ENCODE results near the gene AASDH.

AASDH gene

GRCh38 chr4:56374956-56375355, 12.3 kb downstream of the AASDH start:
- ATAC-seq: no peak
- TF ChIP-seq BACH2 (CRISPR knock-in tag; IDR thresholded peaks at IDR 0.05; ENCODE audit: borderline replicate concordance) (no peak), PPARA (CRISPR knock-in tag; IDR thresholded peaks at IDR 0.05; ENCODE audit: borderline replicate concordance) (no peak), SNAI2 (CRISPR knock-in tag; IDR thresholded peaks at IDR 0.05) (no peak), ZFP30 (CRISPR knock-in tag; IDR thresholded peaks at IDR 0.05) (no peak), ZFP3 (CRISPR knock-in tag; IDR thresholded peaks at IDR 0.05) (no peak), ZNF565 (CRISPR knock-in tag; conservative IDR thresholded peaks at IDR 0.05; ENCODE audit: low read depth) (no peak)
- TF ChIP-seq, protein P1, sequence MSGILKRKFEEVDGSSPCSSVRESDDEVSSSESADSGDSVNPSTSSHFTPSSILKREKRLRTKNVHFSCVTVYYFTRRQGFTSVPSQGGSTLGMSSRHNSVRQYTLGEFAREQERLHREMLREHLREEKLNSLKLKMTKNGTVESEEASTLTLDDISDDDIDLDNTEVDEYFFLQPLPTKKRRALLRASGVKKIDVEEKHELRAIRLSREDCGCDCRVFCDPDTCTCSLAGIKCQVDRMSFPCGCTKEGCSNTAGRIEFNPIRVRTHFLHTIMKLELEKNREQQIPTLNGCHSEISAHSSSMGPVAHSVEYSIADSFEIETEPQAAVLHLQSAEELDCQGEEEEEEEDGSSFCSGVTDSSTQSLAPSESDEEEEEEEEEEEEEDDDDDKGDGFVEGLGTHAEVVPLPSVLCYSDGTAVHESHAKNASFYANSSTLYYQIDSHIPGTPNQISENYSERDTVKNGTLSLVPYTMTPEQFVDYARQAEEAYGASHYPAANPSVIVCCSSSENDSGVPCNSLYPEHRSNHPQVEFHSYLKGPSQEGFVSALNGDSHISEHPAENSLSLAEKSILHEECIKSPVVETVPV (CRISPR knock-in tag; IDR thresholded peaks at IDR 0.05): no peak

- TF ChIP-seq BACH2 (CRISPR knock-in tag; IDR thresholded peaks at IDR 0.05; ENCODE audit: borderline replicate concordance): no peak
- TF ChIP-seq ZFP30 (CRISPR knock-in tag; IDR thresholded peaks at IDR 0.05): no peak
- no peak for TF ChIP-seq TSHZ2 (CRISPR knock-in tag; IDR thresholded peaks at IDR 0.05)
- no peak for TF ChIP-seq TCF4 (CRISPR knock-in tag; IDR thresholded peaks at IDR 0.05; ENCODE audit: borderline replicate concordance)
- no peak for TF ChIP-seq PPARA (CRISPR knock-in tag; IDR thresholded peaks at IDR 0.05; ENCODE audit: borderline replicate concordance)
- TF ChIP-seq ZNF565 (CRISPR knock-in tag; conservative IDR thresholded peaks at IDR 0.05; ENCODE audit: low read depth): no peak
- TF ChIP-seq ZFP3 (CRISPR knock-in tag; IDR thresholded peaks at IDR 0.05): no peak
- TF ChIP-seq ARNTL (CRISPR knock-in tag; IDR thresholded peaks at IDR 0.05; ENCODE audit: borderline replicate concordance, low read depth): no peak
- TF ChIP-seq TOX (CRISPR knock-in tag; IDR thresholded peaks at IDR 0.05; ENCODE audit: borderline replicate concordance): no peak
- TF ChIP-seq GLIS3 (CRISPR knock-in tag; IDR thresholded peaks at IDR 0.05): no peak
- TF ChIP-seq ESRRG (CRISPR knock-in tag; IDR thresholded peaks at IDR 0.05): no peak
- no peak for TF ChIP-seq ZC3H10 (CRISPR knock-in tag; IDR thresholded peaks at IDR 0.05)
- TF ChIP-seq, protein P1 (CRISPR knock-in tag; IDR thresholded peaks at IDR 0.05): no peak
- TF ChIP-seq ZNF70 (CRISPR knock-in tag; IDR thresholded peaks at IDR 0.05): no peak
- TF ChIP-seq PATZ1 (CRISPR knock-in tag; IDR thresholded peaks at IDR 0.05; ENCODE audit: borderline replicate concordance): no peak
- no peak for TF ChIP-seq ZNF8 (CRISPR knock-in tag; IDR thresholded peaks at IDR 0.05)
Observed at GRCh38 chr4:56372774-56373173, 14.5 kb downstream of the AASDH start.

DNA sequence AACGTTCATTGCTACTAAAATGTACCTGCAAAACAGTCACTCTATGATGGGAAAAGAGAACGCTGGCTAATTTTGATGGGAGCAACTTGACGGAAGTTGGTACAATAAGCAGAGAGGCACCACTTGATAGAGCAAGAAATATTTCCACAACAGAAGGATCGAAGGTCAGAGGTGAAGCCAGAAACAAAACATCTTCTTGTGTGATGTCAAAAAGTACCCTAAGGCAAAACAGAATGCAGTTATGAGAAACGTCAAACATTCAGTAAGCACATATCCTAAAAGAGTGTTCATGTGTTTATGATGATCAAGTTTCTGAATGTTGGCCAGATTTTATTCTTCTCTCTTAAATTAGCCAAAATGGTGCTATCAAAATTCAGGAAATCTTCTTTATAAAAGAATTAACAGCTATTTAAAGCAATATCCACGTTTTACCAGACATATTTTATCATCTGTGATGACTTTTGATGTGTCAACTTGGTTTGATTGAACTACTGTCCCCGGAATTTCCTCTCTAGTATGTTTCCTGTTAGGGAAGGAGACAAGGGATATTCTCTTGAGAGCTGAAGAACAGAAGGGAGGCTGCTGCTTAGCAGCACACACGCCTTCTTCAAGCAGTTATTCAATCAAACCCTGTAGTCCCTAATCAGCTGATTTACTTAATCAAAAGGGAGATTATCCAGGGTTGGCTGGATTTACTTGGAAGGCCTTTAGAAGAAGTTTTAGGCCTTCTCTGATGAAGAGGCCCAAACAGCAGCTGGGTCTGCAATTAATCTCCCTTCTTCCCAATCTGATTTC, 15.7 kb downstream of the AASDH start:
- TF ChIP-seq, protein P2, sequence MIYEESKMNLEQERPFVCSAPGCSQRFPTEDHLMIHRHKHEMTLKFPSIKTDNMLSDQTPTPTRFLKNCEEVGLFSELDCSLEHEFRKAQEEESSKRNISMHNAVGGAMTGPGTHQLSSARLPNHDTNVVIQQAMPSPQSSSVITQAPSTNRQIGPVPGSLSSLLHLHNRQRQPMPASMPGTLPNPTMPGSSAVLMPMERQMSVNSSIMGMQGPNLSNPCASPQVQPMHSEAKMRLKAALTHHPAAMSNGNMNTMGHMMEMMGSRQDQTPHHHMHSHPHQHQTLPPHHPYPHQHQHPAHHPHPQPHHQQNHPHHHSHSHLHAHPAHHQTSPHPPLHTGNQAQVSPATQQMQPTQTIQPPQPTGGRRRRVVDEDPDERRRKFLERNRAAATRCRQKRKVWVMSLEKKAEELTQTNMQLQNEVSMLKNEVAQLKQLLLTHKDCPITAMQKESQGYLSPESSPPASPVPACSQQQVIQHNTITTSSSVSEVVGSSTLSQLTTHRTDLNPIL (CRISPR knock-in tag; IDR thresholded peaks at IDR 0.05; ENCODE audit: low read depth): no peak
- TF ChIP-seq OSR1 (CRISPR knock-in tag; IDR thresholded peaks at IDR 0.05) (no peak), ZNF8 (CRISPR knock-in tag; IDR thresholded peaks at IDR 0.05) (no peak), ESRRG (CRISPR knock-in tag; IDR thresholded peaks at IDR 0.05) (no peak), GLIS3 (CRISPR knock-in tag; IDR thresholded peaks at IDR 0.05) (no peak)
- ATAC-seq: no peak

More at GRCh38 chr4:56372774-56373173, 14.5 kb downstream of the AASDH start:
- ATAC-seq: no peak
